Body of pancreas (tissue), 4 donors: ENCODE measurements around the gene BMPR2.

Experiments
- CTCF ChIP-seq, 7 experiments: fragments of 450-650 bp in 4 of 7; fragments of 200-600 bp in 3 of 7; sonication (generic) in 3 of 7; IDR thresholded peaks; one replicate each; pipeline ENCODE4 v1.5.1; 2016 to 2019; ENCODE audit warnings: antibody characterized with exemption in 7 of 7
- POLR2A ChIP-seq, 3 donors: fragments of 450-650 bp; IDR thresholded peaks; one replicate each; pipeline ENCODE4 v1.6.1; 2016; ENCODE audit warnings: antibody characterized with exemption in 3 of 3, mild to moderate bottlenecking in 2 of 3

- TF ChIP-seq POLR2A (IDR thresholded peaks at IDR 0.05), result no peak
- TF ChIP-seq CTCF (IDR thresholded peaks at IDR 0.05), result no peak
Observed at GRCh38 chr2:202479610-202480009, 103.5 kb downstream of the BMPR2 start.
